Astrocyte of the cerebellum (primary cell): Measurements from ENCODE around the gene SERHL2.
"Not testable (repeated sequence)": the region's sequence is repeated elsewhere in the genome, so short reads cannot be mapped to it uniquely, and the experiment has no call there.

ENCODE experiments used
- DNase-seq: peaks from one replicate; pipeline ENCODE4 v3.0.0-alpha.2; 2011; ENCODE audit warnings: low read depth
- H3K4me3 ChIP-seq: 2 replicates; pipeline ENCODE4 v1.5.1; 2011; ENCODE audit warnings: mild to moderate bottlenecking, low read depth, low read length, moderate library complexity
- CTCF ChIP-seq: IDR thresholded peaks from 2 replicates; pipeline ENCODE4 v1.5.1; 2012; ENCODE audit warnings: low read length, low read depth, moderate library complexity, mild to moderate bottlenecking; ENCODE audit errors: missing control alignments
- in situ Hi-C: cut with HindIII; loops from 2 replicates; pipeline ENCODE4 v1.10.0; 2017; ENCODE audit warnings: low sequenced_read_pairs

SERHL2 gene

DNA sequence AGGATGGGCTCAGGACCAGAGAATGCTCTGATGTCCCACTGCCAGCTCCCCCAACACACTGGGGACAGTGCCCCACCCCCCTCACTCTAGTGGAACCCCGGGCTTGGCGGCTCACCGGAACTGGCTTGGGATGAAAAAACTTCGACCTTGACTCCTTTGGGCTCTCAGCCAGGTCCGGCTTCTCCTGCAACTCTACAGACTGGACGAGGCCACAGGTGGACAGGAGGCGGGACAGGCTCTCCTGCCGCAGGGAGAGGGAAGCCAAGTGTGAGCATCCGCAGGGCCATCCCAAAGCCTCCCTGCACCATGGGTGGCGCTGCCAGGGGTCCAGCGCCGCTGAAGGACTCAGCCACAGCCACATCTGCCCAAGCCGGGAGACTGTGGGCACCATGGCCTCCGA lies 37.9 kb upstream of the SERHL2 start:
- no peak for DNase-seq
- in situ Hi-C loops = no loop called here

DNA sequence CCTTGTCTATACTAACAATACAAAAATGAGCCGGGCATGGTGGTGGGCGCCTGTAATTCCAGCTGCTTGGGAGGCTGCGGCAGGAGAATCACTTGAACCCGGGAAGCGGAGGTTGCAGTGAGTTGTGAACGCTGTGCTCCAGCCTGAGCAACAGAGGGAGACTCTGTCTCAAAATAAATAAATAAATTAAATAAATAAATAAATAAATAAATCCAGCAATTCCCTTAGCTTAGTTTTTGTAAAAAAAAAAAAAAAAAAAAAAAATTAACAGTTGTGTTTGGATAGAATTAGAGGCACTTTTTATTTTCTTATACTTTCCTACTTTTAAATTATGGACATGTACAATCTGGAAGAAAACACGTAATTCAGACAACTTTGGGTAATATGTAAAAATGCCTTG lies 36.7 kb upstream of the SERHL2 start:
- DNase-seq, H3K4me3 ChIP-seq, in situ Hi-C loops: not testable (repeated sequence)

More for the DNA sequence above, 37.9 kb upstream of the SERHL2 start:
- H3K4me3 ChIP-seq = no peak overlapping the region
- no peak for TF ChIP-seq CTCF

DNA sequence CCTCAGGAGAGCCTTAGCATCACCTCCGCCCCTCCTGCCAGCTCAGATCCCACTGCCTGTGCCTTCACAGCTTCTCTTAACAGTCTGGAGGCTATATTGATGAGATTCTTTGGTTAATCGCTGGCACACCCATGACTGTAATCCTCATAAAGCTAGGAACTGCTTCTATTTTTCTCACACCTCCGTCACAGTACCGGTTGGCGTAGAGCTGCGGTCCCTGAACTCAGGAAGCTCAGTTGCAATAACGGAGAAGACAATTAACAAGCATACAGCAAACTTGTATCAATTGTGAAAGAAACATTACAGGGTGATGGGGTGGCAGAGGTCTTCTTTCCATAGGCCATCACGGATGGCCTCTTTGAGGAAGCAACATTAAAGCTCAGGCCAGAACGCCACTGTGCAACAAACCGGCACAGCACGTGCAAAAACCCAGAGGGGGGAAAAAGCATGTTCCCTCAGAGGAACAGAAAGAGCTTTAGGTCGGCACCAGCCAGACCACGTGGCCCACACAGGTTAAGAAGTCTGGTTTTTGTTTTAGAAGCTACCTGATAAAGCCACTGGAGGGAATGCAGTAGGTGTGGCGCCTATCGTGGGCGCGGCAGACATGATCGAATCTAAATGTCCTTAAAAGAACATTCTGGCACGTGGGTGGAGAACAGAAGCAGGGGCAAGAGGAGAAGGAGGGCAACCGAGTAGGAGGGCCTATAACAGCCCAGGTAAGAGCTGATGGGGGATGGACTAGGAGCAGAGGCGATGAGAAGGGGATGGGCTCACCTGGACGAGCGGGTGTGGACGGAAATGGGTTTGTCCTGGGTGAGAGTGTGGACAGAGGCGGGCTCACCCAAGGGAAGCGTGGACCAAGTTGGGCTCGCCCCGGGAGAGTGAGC lies 34.9 kb upstream of the SERHL2 start:
- H3K4me3 ChIP-seq = peak overlapping the region; percentile 70
- in situ Hi-C loops, DNase-seq: not testable (repeated sequence)

DNA sequence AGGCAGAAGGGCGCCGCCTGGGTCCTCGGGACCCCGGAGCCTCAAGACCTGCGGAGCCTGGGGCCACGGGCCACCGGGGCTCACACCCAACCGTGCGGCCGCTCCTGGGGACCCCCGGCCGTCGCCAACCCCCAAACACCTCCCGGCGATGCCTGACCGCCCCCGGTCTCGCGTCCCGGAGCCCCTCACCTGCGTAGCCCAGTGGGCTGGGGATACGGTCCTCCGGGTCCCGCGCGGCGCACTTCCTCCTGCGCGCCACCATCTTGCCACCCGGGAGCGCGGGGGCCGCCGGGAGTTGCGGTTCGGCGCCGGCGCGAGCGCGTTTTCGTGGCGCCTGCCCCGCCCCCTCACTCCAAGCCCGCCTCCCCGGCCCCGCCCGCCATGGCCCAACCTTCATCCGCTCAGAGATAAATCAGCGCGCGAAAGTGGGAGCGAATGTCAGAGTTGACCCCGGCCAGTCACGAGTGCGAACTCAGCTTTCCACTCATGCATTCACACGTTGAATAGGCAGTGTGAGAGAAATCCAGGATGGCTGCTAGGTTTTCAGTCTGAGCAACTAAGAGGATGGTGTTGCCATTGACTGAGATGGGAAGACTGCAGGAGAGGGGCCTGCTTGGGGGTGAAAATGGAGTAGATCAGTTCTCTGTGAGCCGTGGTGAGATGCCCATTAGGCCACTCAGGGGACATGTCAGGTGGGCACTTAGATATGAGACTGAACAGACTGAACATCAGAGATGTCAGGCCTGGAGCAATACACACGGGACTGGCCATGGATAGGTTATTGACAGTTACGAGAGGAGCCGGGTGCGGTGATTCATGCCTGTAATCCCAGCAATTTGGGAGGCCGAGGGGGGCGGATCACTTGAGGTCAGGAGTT lies 34.0 kb upstream of the SERHL2 start, which contains the start of gene RRP7A:
TSS of gene RRP7A (minus strand) at position 272 of the 877 bp plus-strand sequence. CDS start at position 262, 10 bp downstream.
- peak; percentile 4 for DNase-seq
- no peak for TF ChIP-seq CTCF
- peak within 1 kb of the TSS; percentile 70 for H3K4me3 ChIP-seq
- in situ Hi-C loops = no loop called here

- no peak for DNase-seq
- TF ChIP-seq CTCF = no peak
- H3K4me3 ChIP-seq = no peak overlapping the region
- in situ Hi-C loops = no loop called here
These were observed 32.6 kb upstream of the SERHL2 start for GRCh38 chr22:42521228-42521546.

- DNase-seq = no peak
- TF ChIP-seq CTCF = no peak
- in situ Hi-C loops = no loop called here
- no peak overlapping the region for H3K4me3 ChIP-seq
These were observed 31.2 kb upstream of the SERHL2 start for GRCh38 chr22:42522546-42522945.

GRCh38 chr22:42528591-42529307 lies 25.0 kb upstream of the SERHL2 start:
- no peak overlapping the region for H3K4me3 ChIP-seq
- DNase-seq = no peak
- in situ Hi-C loops = no loop called here
- no peak for TF ChIP-seq CTCF

GRCh38 chr22:42529435-42529834 lies 24.3 kb upstream of the SERHL2 start:
- H3K4me3 ChIP-seq, in situ Hi-C loops, DNase-seq: not testable (repeated sequence)

DNA sequence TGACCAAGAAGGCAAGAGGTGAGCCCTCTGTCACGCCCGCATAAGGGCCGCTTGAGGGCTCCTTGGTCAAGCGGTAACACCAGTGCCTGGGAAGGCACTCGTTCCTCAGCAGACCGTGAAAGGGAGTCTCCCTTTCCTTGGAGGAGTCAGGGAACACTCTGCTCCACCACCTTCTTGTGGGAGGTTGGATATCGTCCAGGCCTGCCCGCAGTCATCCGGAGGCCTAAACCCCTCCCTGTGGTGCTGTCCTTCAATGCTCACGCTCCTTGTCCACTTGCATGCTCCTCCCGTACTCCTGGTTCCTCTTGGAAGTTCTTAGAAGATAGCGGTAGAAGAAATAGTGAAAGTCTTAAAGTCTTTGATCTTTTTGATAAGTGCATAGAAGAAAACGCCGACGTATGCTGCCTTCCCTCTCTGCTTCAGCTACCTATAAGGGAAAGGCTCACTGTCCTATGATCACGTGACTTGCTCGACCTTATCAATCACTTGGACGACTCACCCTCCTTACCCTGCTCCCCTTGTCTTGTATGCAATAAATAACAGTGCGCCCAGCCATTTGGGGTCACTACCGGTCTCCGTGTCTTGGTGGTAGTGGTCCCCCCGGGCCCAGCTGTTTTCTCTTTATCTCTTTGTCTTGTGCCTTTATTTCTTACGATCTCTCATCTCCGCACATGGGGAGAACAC lies 22.2 kb upstream of the SERHL2 start:
- in situ Hi-C loops, DNase-seq, H3K4me3 ChIP-seq: not testable (repeated sequence)
